Stomach (tissue), 9 donors: ENCODE measurements around the gene CHCT1. TPM values are rescaled to one million over a fixed set of nuclear protein-coding genes. Genes with fewer than 3 reads are reported as not detected.

ENCODE experiments used
- DNase-seq, 2 donors: peaks; one replicate each; pipeline versions ENCODE4 v3.0.0 to v3.0.0-alpha.2; 2013 to 2019
- H3K27ac ChIP-seq, 5 donors: fragments of 200-600 bp in 4 of 5; sonication (generic) in 4 of 5; one replicate each; pipeline ENCODE4 v1.5.1; 2013 to 2019; ENCODE audit warnings: mild to moderate bottlenecking in 1 of 5, moderate library complexity in 1 of 5
- H3K27me3 ChIP-seq, 3 donors: fragments of 200-600 bp; sonication (generic); one replicate each; pipeline ENCODE4 v1.5.1; 2017 to 2019; ENCODE audit warnings: mixed run types in 1 of 3
- H3K36me3 ChIP-seq, 4 donors: fragments of 200-600 bp; sonication (generic); 1 replicate in 3 of 4; 2 replicates in 1 of 4; pipeline ENCODE4 v1.5.1; 2016 to 2019
- H3K4me1 ChIP-seq, 4 donors: fragments of 200-600 bp; sonication (generic); one replicate each; pipeline ENCODE4 v1.5.1; 2016 to 2019
- H3K4me3 ChIP-seq, 4 donors: fragments of 200-600 bp; sonication (generic) in 3 of 4; one replicate each; pipeline ENCODE4 v1.5.1; 2016 to 2019; ENCODE audit warnings: mild to moderate bottlenecking in 1 of 4
- H3K9me3 ChIP-seq, 4 donors: fragments of 200-600 bp; sonication (generic); one replicate each; pipeline ENCODE4 v1.5.1; 2016 to 2019
- CTCF ChIP-seq, 7 experiments: fragments of 450-650 bp in 4 of 7; fragments of 200-600 bp in 3 of 7; sonication (generic) in 3 of 7; IDR thresholded peaks; one replicate each; pipeline ENCODE4 v1.5.1; 2016 to 2019; ENCODE audit warnings: antibody characterized with exemption in 7 of 7, control low read depth in 2 of 7, mild to moderate bottlenecking in 1 of 7
- EP300 ChIP-seq: sonication (generic); formaldehyde crosslinking; IDR thresholded peaks from one replicate; pipeline ENCODE4 v1.6.1; 2017; ENCODE audit warnings: antibody characterized with exemption
- POLR2A ChIP-seq, 4 donors: fragments of 450-650 bp; IDR thresholded peaks; one replicate each; pipeline ENCODE4 v1.6.1; 2016; ENCODE audit warnings: antibody characterized with exemption in 4 of 4, control low read depth in 2 of 4, mild to moderate bottlenecking in 1 of 4, moderate library complexity in 1 of 4
- POLR2AphosphoS5 ChIP-seq, 3 donors: sonication (generic); formaldehyde crosslinking; IDR thresholded peaks; one replicate each; pipeline ENCODE4 v1.6.1; 2016; ENCODE audit warnings: antibody characterized with exemption in 3 of 3
- WGBS, 5 donors: extraction: QIAGEN DNeasy Blood & Tissue Kit in 3 of 5; methylation state at CpG; one replicate each; pipeline versions ENCODE4 v1.1.5 to v1.1.7; 2013 to 2018; 5-methylcytosine and 5-hydroxymethylcytosine counted together
- intact Hi-C: fragments of 100-400 bp; cut with DNase I; formaldehyde crosslinking; loops from one replicate; pipeline ENCODE4 v1.15.1; 2023; ENCODE audit warnings: low total_unique reads
- polyA plus RNA-seq, 3 donors: library from polyadenylated mRNA; stranded (reverse); fragments of 200-250 nt; gene quantifications; one replicate each; pipeline ENCODE4 v1.2.3, GENCODE V29; 2013
- total RNA-seq, 5 donors: library from RNA; depleted of rRNA; stranded (reverse); fragments of >200 nt; gene quantifications; one replicate each; pipeline versions ENCODE4 v1.1.0 to v1.2.3, GENCODE V29; 2014 to 2016
- donor health status: healthy with polysubstance abuse.
- donor health status: Bipolar disorder and iron deficiency.
- donor health status: healthy.

The CHCT1 gene
- total and polyA plus RNA-seq, 8 donors, result not detected

DNA sequence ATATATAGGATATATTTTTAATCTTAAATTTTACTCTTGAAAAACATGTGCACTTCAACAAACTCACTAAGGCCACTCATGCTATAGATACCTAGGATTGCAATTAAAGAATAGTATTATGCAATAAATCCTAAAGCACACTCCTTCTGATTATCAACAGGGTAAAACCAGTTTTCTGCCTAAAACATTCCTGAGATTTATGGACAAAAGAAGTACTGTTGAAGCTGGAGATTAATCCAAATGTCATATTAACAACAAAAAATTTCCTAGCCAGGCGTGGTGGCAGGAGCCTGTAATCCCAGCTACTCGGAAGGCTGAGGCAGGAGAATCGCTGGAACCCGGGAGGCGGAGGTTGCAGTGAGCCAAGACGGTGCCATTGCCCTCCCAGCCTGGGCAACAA lies 21.4 kb downstream of the CHCT1 start:
- Histone ChIP-seq H3K27ac (no peak overlapping the region), H3K36me3 (peaks cover 8 to 51% (median 36%) of the 10 kb centered on the region in 4 donors), H3K9me3 (no peaks in the 10 kb centered on the region), H3K4me1 (peaks cover 0 to 17% (median 0%) of the 10 kb centered on the region in 4 donors), H3K27me3 (no peaks in the 10 kb centered on the region), H3K4me3 (no peak overlapping the region)
- TF ChIP-seq EP300 (no peak), POLR2A (IDR thresholded peaks at IDR 0.05) (no peak), CTCF (IDR thresholded peaks at IDR 0.05) (no peak), POLR2AphosphoS5 (IDR thresholded peaks at IDR 0.05) (no peak)
- 65 to 83% (median 80%) methylated on average over 6 of the region's 6 CpGs for WGBS, 5 donors
- intact Hi-C loops, result no loop called here
- DNase-seq, result no peak

DNA sequence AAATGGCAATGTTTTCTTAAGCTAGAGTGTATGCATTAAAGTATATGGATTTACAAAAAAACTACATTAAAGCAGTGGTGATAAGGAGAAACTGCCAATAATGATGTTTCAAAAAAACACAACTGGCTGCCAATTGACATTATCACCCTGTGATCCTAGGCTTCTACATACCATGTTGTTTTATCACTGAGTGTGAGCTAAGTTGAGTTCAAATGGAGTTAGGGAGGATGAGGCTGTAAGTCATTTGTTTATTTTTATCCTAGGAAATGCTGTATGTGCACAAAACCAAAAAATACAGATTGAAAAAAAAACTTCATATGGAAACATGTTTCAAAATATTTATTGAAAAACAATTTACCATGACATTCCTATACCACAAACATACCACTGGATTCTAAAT lies 22.9 kb downstream of the CHCT1 start:
- no peak for DNase-seq
- no peaks in the 10 kb centered on the region for H3K9me3 ChIP-seq
- H3K4me3 ChIP-seq, result no peak overlapping the region
- H3K27me3 ChIP-seq, result no peaks in the 10 kb centered on the region
- intact Hi-C loops, result no loop called here
- TF ChIP-seq EP300 (no peak), CTCF (IDR thresholded peaks at IDR 0.05) (no peak), POLR2A (IDR thresholded peaks at IDR 0.05) (no peak), POLR2AphosphoS5 (IDR thresholded peaks at IDR 0.05) (no peak)
- peaks cover 8 to 66% (median 51%) of the 10 kb centered on the region in 4 donors for H3K36me3 ChIP-seq
- no peak overlapping the region for H3K27ac ChIP-seq
- H3K4me1 ChIP-seq, result peaks cover 0 to 17% (median 0%) of the 10 kb centered on the region in 4 donors

DNA sequence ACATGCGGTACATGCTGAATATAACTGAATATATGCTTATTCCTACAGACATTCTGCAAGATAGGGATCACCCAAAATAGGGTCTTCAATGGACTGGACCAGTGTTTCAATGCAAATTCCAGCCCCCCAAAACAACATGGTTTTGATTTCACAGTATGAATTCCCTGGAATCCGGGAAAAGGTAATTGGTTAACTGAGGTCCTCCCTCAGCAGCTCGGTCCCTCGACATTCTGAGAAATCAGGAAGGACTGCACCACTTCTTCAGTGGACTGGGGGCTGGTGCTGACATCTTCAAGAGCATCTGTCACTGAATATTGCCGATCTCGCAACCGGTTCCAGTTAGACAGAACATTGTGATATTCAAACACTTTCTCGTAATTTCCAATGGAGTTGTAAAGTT lies 25.1 kb downstream of the CHCT1 start:
- no peaks in the 10 kb centered on the region for H3K27me3 ChIP-seq
- no peak for TF ChIP-seq POLR2AphosphoS5 (IDR thresholded peaks at IDR 0.05)
- no peak for TF ChIP-seq EP300
- TF ChIP-seq CTCF (IDR thresholded peaks at IDR 0.05), result no peak
- TF ChIP-seq POLR2A (IDR thresholded peaks at IDR 0.05), result no peak
- no peaks in the 10 kb centered on the region for H3K9me3 ChIP-seq
- no peak overlapping the region for H3K4me3 ChIP-seq
- H3K4me1 ChIP-seq, result peaks cover 0 to 8% (median 0%) of the 10 kb centered on the region in 4 donors
- no peak overlapping the region for H3K27ac ChIP-seq
- WGBS, 5 donors, result 94 to 97% (median 96%) methylated on average over 8 of the region's 8 CpGs
- intact Hi-C loops, result no loop called here
- peaks cover 20 to 88% (median 73%) of the 10 kb centered on the region in 4 donors for H3K36me3 ChIP-seq
- DNase-seq, result no peak

GRCh38 chr17:60451071-60451470 lies 28.8 kb downstream of the CHCT1 start:
- intact Hi-C loops, result no loop called here
- WGBS, 5 donors, result 96 to 100% (median 98%) methylated on average over 1 of the region's 1 CpG
- DNase-seq, result no peak

More at GRCh38 chr17:60451071-60451470, 28.8 kb downstream of the CHCT1 start:
- no peaks in the 10 kb centered on the region for H3K4me1 ChIP-seq
- no peaks in the 10 kb centered on the region for H3K9me3 ChIP-seq
- peaks cover 34 to 98% (median 96%) of the 10 kb centered on the region in 4 donors for H3K36me3 ChIP-seq
- no peak overlapping the region for H3K27ac ChIP-seq
- no peaks in the 10 kb centered on the region for H3K27me3 ChIP-seq
- no peak for TF ChIP-seq POLR2A (IDR thresholded peaks at IDR 0.05)
- no peak for TF ChIP-seq POLR2AphosphoS5 (IDR thresholded peaks at IDR 0.05)
- no peak for TF ChIP-seq CTCF (IDR thresholded peaks at IDR 0.05)
- TF ChIP-seq EP300, result no peak
- no peak overlapping the region for H3K4me3 ChIP-seq
